ACHN (cell line): ENCODE measurements around the gene LCE1C.

Source experiments
- DNase-seq: peaks from one replicate; pipeline ENCODE4 v3.0.0-alpha.2; 2015
- in situ Hi-C: cut with HindIII; loops from 2 replicates; pipeline ENCODE4 v1.10.0; 2017; ENCODE audit warnings: low sequenced_read_pairs, low pct_ligation_motif_present, low pct_unique_long_range_greater_than_20kb

Gene LCE1C, protein sequence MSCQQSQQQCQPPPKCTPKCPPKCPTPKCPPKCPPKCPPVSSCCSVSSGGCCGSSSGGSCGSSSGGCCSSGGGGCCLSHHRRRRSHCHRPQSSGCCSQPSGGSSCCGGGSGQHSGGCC

DNA sequence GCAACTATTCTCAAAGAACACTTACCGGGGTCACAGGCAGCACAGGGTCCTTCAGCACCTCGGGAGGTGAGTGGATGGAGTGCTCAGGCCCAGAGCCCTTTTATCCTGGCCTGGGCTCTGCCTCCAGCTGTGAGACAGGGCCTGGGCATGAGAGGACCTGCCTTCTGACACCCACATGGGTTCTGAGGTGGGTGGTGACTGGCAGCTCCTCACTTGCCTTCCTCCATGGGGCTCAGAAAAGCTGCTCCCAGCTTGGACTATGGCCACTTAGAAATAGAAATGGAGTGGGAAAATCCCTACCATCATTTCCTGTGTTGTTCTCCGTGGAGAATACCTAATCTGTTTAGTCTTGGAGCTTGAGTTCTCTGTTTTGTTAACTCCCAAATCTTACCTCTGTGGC, at the start of gene LCE1C:
Gene LCE1C, minus strand, starts transcription at position 76 of the 400 bp plus-strand sequence. CDS start 1,173 bp downstream, outside the sequence.
- in situ Hi-C loops, result no loop called here
- DNase-seq, result no peak

- DNase-seq, result no peak
- in situ Hi-C loops, result no loop called here
These were observed 49.2 kb upstream of the LCE1C start for GRCh38 chr1:152855661-152856060.

DNA sequence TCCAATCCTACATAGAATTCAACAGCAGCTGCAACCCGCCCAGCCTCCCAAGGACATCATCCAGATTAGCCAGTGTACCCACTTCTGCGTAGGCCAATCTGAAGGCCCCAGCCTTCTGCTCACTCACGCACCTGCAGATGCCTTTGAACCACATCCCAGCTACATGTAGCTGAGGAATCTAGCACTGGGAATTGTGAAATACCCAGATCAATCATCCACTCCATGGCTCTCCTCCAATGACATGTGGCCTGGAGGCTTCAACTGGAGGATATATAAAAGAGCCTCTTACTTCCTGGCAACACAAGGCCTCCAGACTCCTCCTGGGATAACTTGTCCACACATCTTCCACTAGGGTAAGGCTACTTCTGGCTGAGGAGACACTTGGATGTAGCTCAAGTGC, 36.1 kb upstream of the LCE1C start, which contains the start of gene LCE6A:
Gene LCE6A, plus strand, starts transcription at position 301 of the 400 bp plus-strand sequence. CDS start 665 bp downstream, outside the sequence.
- in situ Hi-C loops, result no loop called here
- DNase-seq, result no peak

DNA sequence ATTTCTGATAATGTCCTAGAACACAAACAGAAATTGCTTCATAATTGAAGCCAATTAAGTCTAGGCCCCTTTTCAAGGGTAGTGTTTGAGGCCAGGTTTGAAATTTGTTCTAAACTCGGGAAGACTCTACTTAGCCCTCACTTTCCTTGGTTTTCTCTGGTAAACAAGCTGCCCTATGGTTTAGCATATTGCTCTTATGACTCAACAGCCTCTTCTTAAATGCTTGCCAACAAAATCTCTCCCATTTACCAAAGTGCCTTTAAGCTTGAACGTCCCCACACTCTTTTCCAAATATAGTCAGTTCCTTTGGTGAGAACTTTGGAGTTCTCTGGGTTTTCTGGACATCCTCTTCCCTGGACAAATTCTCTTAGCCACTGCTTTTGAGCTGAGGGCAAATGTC, 30.4 kb upstream of the LCE1C start:
- DNase-seq, result no peak
- in situ Hi-C loops, result no loop called here

- no peak for DNase-seq
- in situ Hi-C loops, result no loop called here
These were observed 20.7 kb upstream of the LCE1C start, which contains the start of gene LCE1A for GRCh38 chr1:152827173-152827572. Gene LCE1A (plus strand): TSS chr1:152827473. CDS start chr1:152827473, 0 bp downstream.

DNA sequence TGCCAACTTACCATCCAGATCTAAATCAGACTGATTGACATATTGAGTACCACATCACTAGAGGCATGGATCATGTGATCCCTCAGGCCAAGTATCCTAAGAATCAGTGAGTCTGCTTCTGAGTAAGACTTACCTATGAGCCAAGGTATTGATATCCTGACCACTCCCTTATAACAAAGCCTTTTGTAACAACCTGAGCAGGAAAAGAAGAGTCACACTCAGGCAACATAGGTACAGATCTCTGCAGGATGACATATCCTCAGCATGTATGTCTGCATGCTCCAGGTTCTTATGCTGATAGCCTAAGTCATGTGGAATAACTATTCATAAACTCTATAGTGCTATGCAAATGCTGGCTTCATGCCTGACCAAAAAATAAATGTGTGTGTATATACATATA, 18.5 kb upstream of the LCE1C start:
- in situ Hi-C loops, result no loop called here
- DNase-seq, result no peak

- in situ Hi-C loops, result no loop called here
- no peak for DNase-seq
These were observed 16.8 kb upstream of the LCE1C start for GRCh38 chr1:152823294-152823693.

DNA sequence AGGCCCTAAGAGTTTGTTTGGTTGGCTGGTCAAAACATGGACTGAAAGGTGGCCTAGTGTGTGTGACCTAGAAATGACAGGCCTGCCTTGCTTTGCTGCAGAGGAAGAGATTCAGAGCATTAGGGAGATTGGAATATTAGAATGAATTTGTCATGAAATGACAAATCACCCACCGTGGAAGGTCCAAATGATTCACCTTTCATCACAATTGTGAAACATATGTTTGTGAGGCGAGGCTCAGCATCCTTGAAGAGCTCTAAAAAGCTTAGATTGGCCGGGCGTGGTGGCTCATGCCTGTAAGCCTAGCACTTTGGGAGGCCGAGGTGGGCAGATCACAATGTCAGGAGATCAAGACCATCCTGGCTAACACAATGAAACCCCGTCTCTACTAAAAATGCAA, 10.9 kb upstream of the LCE1C start:
- in situ Hi-C loops, result no loop called here
- DNase-seq, result no peak

GRCh38 chr1:152811671-152812070, 5.2 kb upstream of the LCE1C start, which contains the start of gene LCE1B:
Gene LCE1B (plus strand): TSS chr1:152811971. CDS start chr1:152812447, 476 bp downstream.
- in situ Hi-C loops, result no loop called here
- no peak for DNase-seq

DNA sequence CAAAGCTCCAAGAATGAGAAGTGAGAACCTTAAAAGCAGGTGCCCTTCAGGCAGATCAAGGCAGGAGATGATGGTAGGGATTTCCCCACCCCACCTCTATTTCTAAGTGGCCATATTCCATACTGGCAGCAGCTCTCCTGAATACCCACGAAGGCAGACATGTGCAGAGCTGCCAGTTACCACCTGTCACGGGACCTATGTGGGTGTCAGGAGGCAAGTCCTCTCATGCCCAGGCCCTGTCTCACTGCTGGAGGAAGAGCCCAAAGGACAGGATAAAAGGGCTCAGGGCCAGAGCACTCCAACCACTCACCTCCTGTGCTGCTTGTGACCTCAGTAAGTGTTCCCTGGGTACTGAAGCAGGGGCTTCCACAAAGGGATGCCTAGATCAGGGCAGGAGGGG, 4.6 kb upstream of the LCE1C start:
- in situ Hi-C loops, result no loop called here
- DNase-seq, result no peak

GRCh38 chr1:152801333-152801732, 5.1 kb downstream of the LCE1C start:
- in situ Hi-C loops, result no loop called here
- DNase-seq, result no peak

GRCh38 chr1:152796421-152796820, 10.0 kb downstream of the LCE1C start, which contains the start of gene LCE1D:
Gene LCE1D (plus strand): TSS chr1:152796721. CDS start chr1:152797795, 1,074 bp downstream.
- no peak for DNase-seq
- in situ Hi-C loops, result no loop called here

DNA sequence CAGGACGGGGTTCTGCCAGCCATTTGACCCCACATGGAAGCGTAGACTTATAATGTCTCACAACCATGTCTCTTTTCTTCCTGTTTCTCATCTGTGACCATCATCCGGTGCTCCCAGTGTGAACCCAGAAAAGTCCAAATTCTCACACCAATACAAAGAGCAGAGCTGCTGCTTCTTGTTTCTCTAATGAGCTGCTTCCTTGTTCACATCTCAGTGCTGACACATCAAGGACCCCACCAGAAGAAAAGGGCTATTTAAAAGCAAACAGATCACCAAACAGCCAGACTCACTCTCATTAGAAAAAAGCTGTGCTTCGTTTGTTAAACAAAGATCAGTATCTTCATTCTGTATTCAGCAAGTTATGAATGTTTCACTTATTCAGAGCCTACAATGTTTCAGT, 10.8 kb downstream of the LCE1C start:
- in situ Hi-C loops, result no loop called here
- DNase-seq, result no peak

DNA sequence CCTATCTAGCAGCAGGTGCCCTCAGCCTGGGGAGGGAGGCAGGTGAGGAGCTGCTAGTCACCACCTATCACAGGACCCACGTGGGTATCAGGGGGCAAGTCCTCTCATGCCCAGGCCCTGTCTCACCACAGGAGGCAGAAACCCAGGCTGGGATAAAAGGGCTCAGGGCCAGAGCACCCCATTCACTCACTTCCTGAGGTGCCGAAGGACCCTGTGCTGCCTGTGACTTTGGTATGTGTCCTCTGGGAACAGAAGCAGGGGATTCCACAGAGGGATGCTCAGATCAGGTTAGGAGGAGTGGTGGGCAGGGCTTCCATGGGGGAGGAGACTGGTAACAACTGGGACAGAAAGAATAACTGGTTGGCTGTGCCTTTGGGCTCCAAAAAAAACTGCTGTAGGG, 20.4 kb downstream of the LCE1C start, which contains the start of gene LCE1E:
Gene LCE1E, plus strand, starts transcription at position 181 of the 400 bp plus-strand sequence. CDS start 1,043 bp downstream, outside the sequence.
- in situ Hi-C loops, result no loop called here
- no peak for DNase-seq

DNA sequence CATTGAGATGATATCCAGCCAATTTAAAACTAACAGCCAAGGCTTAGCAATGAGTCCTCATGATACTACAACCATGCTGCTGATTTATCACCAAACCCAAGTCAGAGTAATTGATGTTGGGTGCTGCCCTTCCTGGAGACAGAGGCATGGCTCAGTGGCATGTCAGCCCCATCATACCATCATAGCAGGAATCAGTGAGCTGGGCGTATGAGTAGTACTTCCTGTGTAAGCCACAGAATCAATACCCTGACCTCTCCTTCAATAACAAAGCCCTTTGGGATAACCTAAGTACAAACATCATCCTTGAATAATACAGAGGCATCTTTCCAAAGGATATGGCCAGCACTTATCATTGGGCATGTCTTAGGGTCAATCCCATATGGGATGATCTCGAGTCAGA, 23.4 kb downstream of the LCE1C start:
- in situ Hi-C loops, result no loop called here
- DNase-seq, result no peak

DNA sequence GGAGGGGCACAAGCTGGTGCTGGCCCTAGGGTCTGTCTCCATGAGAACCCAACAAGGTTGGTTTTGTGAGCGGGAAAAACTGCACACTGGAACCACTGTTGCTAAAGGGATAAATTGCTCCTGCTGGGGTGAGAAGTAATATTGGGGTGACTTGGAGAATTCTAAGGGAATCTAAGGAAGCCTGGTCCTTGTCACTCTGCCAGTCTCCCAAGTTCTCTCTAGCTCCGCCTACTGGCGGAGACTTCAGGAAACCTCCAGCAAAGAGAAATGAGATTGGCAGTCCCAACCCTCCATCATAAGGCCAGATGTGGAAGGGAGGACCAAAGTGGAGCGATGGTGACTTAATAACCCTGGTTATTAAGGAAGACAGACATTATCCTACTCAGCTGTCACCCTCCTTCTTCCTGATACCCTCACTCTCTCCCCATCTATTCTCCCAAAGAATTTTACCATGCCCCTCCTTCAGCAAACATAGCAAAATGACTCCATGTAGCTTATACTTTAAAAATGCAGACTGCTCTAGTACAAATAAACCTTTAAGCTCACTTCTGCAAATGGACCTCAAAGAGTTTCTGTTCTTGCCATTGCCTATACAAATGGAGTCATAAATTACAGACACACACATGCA, 28.8 kb downstream of the LCE1C start:
- peak; percentile 53 for DNase-seq

DNA sequence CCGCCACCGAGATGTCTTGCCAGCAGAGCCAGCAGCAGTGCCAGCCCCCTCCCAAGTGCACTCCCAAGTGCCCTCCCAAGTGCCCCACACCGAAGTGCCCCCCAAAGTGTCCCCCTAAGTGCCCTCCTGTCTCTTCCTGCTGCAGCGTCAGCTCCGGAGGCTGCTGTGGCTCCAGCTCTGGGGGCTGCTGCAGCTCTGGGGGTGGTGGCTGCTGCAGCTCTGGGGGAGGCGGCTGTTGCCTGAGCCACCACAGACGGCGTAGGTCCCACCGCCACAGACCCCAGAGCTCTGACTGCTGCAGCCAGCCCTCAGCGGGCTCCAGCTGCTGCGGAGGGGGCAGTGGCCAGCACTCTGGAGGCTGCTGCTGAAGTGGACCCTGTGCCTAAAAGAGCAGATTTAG, 30.1 kb downstream of the LCE1C start:
- in situ Hi-C loops, result no loop called here
- DNase-seq, result no peak

More for the DNA sequence above, 28.8 kb downstream of the LCE1C start:
- in situ Hi-C loops, result no loop called here

DNA sequence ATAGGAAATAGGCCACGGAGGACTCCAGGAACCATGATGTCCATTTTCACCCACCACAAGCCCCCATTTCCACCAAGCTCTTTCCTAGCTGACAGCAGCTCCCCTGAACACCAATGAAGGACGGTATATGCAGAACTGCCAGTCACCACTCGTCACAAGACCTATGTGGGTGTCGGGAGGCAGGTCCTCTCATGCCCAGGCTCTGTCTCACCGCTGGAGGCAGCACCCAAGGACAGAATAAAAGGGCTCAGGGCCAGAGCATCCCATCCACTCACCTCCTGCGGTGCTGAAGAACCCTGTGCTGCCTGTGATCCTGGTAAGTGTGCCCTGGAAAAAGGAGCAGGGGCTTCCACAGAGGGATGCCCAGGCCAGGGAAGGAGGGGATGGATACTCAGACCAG, 31.6 kb downstream of the LCE1C start, which contains the start of gene LCE1F:
Gene LCE1F, plus strand, starts transcription at position 266 of the 400 bp plus-strand sequence. CDS start 1,232 bp downstream, outside the sequence.
- in situ Hi-C loops, result no loop called here
- no peak for DNase-seq

DNA sequence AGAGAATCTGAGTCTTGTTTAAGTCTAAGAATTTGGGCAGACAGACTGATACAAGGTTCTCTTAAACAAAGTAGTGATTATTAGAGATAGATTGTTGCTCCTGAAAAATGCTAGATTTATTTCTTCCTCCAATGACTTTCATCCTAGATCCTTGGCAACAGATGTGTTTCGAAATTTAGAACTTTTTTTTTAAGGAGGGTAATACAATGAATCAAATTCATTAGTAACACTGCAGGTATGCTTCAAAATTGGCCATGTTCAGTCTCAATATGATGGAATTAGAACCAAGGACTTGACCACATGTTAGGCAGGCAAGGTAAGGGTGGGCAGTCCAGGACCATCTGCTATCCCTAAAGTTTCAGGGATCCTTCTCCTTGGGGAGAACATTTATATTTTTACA, 36.0 kb downstream of the LCE1C start:
- in situ Hi-C loops, result no loop called here
- no peak for DNase-seq
